NCI-H2196 treated with DMSO at 0.1 percent for 48 hours (cell line): ENCODE results near the gene HABP4.

Experiments used
- DNase-seq: peaks from one replicate; lab custom pipeline; 2025; ENCODE audit not compliant: unreplicated experiment; lab: John Stamatoyannopoulos, UW

The HABP4 gene

DNA sequence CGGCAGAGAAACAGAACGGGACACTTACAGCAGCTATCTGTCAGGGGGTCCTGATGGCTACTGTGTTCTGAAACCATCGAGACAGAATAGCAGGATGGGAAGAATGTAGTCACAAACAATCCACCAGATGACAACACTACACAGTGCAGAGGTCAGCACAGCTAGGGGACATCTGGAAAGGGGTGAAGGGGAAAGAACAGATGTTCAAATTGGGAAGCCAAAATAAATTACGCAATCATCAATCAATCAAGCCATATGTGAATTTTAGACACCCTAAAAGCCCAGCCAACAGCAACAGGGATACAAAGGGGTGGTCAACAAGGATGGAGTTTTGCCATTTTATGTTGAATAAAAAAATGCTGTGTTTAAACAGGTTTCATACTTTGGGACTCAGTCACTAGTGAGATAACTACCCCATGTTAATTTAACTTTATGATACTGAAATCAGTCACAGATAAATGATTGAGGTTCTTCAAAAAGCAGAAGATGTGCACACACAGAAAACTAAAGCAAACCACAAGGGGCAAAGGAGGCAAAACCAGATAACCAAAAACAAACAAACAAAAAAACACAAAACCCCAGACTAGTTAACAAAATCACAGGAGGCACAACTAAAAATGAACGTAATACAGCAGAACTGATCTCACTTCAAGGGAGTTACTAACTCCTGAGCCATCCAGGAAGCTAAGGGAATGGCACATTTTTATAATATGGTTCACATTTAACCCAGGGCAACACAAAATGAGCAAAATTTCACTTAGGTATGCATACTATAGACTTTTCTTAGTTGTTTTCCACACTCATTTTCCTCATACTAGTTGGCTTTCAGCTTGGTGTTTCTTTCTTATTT lies 65.9 kb downstream of the HABP4 start:
- no peak for DNase-seq

DNA sequence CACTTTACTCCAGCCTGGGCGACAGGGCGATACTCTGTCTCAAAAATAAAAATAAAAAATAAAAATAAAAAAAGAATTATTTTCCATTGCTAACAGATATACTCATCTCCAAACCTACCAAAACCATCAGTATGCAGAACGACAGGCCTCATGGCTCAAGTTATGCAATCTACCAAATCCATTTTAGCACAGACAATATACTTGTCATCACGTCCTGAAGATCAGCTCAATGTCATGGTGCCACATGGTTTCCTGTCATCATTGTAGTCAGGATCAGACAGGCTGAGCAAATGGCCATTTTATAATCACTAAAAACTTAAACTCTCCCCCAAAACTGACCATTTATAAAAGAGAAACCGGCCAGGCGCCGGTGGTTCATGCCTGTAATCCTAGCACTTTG lies 69.1 kb downstream of the HABP4 start:
- no peak for DNase-seq

DNA sequence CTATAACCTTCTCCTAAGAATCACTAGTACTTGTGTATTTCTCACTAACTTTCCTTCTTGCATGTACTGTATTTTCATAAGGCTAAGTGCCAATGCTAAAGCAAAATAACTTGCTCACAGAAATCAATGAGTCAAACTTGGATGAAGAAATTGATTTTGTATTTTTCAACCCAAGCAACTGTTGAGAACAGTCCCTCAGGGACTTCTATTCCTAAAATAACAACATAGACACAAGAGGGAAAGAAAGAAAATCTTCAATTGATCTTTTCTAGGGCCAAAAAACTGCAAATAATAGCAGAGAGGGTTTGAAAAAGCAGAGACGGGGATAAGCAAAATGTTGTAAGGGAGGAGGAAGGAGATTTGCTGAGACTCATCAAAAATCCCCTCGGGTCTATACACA lies 69.8 kb downstream of the HABP4 start:
- no peak for DNase-seq

DNA sequence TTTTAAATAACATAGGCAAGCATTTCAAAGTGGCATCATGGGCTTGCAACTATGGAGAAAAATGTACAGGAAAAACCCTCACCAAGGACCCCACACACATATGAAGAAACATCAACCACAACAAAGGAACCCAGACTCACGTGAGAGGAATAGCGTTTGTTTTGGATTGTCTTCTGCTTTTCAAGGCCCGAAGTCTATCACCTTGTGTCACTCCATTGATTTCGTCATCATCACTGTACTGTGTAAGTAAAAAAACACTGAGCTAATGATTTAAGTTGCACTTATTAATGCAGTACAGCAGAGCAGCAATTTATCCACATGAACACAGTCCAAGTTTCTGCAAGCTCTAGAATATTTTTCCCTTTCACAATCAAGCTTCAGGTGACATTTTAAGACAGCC lies 72.4 kb downstream of the HABP4 start:
- DNase-seq = no peak

DNA sequence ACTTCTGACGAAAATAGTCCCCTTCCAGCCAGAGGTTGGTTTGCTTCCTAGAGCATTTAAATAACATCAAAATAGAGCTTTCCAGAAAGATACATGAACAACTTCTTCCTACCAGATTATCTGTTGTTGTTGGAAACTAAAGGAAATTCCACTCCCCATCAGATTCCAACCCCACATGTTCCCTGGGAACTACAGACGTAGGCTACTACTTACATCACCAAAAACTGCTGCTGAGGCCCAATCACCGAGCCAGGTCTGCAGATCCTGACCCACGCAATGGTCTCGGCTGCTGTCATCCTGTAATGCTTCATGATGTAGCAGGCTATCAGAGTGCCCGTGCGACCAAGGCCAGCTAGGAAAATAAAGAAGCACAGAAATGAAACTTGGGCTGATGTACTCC lies 73.4 kb downstream of the HABP4 start:
- DNase-seq = no peak

DNA sequence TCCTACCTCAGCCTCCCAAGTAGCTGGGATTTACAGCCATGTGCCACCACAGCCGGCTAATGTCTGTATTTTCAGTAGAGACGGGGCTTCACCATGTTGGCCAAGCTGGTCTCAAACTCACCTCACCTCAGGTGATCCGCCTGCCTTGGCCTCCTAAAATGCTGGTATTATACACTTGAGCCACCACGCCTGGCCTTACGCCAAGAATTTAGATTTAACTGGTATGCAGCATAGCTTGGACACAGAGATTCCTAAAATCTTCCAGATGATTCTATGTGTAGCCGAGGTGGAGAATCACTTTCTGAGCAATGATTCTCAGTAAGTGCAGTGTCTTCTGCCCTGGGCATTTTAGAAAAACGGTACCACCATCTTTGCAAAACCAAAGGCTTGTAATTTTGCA lies 74.1 kb downstream of the HABP4 start:
- DNase-seq = no peak

DNA sequence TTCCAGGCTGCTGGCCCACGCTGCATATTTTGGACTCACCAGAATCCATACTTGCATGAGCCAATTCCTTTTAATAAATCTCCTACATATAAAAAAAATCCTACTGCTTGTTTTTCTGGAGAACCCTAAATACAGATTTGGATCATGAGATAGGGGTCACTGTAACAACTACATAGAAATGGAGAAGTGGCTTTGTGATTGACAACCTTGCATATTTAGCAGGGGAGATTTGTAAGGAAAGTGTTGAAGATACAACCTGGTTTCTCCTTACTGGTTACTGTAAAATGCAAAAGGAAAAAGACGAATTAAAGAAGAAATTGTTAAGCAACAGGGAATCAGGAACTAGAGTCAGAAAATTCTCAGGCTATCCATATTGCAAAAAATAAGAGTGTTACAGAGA lies 74.8 kb downstream of the HABP4 start:
- no peak for DNase-seq

DNA sequence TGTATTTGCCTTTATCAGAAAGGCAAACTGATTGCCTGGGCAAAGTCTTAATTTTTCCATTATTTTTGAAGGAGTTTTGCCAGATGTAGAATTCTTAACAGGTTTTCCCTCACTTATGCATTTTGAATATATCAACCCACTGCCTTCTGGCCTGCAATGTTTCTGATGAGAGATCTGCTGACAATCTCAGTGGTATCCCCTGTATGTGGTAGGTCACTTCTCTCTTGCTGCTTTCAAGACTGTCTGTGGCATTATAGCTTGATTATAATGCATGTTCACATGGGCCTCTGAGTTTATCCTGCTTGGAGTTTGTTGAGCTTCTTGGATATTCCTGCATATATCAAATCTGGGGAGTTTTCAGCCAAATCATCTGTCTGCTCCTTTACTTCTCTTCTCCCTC lies 82.2 kb downstream of the HABP4 start:
- no peak for DNase-seq

DNA sequence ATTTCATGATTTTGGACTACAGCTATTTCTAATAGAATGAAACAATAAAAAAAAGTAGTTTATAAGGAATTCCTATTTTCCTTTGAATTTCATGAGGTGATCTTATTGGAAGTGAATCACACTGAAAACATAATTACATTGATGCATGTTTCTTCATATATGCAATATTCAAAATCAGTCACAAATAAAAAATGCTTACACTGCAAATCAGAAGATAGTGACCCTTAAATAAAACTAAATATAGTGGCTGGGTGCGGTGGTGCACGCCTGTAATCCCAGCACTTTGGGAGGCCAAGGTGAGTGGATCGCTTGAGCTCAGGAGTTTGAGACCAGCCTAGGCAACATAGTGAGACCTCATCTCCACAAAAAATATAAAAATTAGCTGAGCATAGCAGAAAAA lies 90.1 kb downstream of the HABP4 start:
- DNase-seq = no peak
